Skeletal muscle satellite cell (primary cell): ENCODE data around the gene TMEM247.

Experiments used
- H3K27me3 ChIP-seq: 2 replicates; pipeline ENCODE4 v1.7.0; 2013; ENCODE audit warnings: low read length; ENCODE audit not compliant: control insufficient read depth, insufficient read depth
- H3K36me3 ChIP-seq: 2 replicates; pipeline ENCODE4 v1.7.0; 2013; ENCODE audit warnings: mild to moderate bottlenecking, control low read depth, low read length; ENCODE audit not compliant: insufficient read depth
- H3K4me1 ChIP-seq: 2 replicates; pipeline ENCODE4 v1.7.0; 2013; ENCODE audit warnings: low read length; ENCODE audit not compliant: control insufficient read depth, insufficient read depth
- H3K4me2 ChIP-seq: 2 replicates; pipeline ENCODE4 v1.7.0; 2013; ENCODE audit warnings: mild to moderate bottlenecking, low read length
- H3K4me3 ChIP-seq: 2 replicates; pipeline ENCODE4 v1.7.0; 2013; ENCODE audit warnings: low read length
- H3K9ac ChIP-seq: 2 replicates; pipeline ENCODE4 v1.7.0; 2013; ENCODE audit warnings: mild to moderate bottlenecking, low read depth, low read length, moderate library complexity
- H3K9me3 ChIP-seq: replicated peaks from 2 replicates; pipeline ENCODE4 v1.7.0; 2013; ENCODE audit warnings: mild to moderate bottlenecking, control low read depth, low read length

TMEM247 gene

GRCh38 chr2:46441838-46442712 is 37.3 kb upstream of the TMEM247 start:
- H3K36me3 ChIP-seq = no peaks in the 10 kb centered on the region
- no peak overlapping the region for H3K4me3 ChIP-seq
- no peak overlapping the region for H3K4me2 ChIP-seq
- no peaks in the 10 kb centered on the region for H3K4me1 ChIP-seq
- H3K9me3 ChIP-seq = no peaks in the 10 kb centered on the region
- H3K9ac ChIP-seq = no peak overlapping the region
- peaks cover 40% of the 10 kb centered on the region for H3K27me3 ChIP-seq

DNA sequence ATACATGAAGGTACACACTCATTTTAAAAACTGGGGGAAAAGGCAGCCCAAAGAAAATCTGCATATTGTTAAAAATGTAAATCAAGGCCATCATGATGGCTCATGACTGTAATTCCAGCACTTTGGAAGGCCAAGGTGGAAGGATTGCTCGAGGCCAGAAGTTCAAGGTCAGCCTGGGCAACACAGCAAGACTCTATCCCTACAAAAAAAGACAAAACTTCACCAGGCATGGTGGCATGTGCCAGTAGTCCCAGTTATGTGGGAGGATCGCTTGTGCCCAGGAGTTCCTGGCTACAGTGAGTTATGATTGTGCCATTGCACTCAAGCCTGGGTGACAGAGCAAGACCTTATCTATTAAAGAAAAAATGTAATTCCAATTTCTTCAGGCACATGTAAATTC is 34.6 kb upstream of the TMEM247 start:
- Histone ChIP-seq H3K36me3 (no peaks in the 10 kb centered on the region), H3K9me3 (no peaks in the 10 kb centered on the region), H3K4me1 (no peaks in the 10 kb centered on the region), H3K9ac (no peak overlapping the region), H3K4me3 (no peak overlapping the region), H3K27me3 (peaks cover 26% of the 10 kb centered on the region), H3K4me2 (no peak overlapping the region)

GRCh38 chr2:46445556-46445955 is 33.8 kb upstream of the TMEM247 start:
- Histone ChIP-seq H3K9ac (no peak overlapping the region), H3K9me3 (no peaks in the 10 kb centered on the region), H3K4me1 (no peaks in the 10 kb centered on the region), H3K4me2 (no peak overlapping the region), H3K27me3 (peaks cover 18% of the 10 kb centered on the region), H3K36me3 (no peaks in the 10 kb centered on the region), H3K4me3 (no peak overlapping the region)

DNA sequence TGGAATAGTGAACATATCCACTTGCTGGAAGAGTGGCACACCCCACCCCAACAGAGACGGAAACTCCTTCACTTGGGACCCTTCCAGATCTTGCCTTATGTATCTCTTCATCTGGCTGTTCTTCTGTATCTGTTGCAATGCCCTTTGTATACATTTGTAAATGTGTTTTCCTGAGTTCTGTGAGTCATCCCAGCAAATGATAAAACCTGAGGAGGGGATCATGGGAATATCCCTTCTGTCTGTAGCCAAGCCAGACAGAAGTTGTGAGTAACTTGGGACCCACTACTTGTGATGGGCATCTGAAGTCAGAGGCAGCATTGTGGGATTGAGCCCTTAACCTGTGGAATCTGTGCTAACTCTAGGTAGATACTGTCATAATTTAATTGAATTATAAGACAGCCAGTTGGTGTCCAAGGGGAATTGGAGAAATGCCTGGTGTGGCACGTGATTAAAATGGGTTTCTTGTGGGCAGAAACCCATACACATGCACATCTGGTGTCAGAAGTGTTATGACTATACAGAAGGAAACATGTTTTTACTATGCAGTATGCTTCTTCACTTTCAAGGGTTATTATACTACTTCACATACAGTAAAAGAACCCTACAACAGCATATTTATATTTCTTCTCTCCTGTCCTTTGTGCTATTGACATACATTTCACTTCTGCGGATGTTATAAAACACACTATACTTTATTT is 32.3 kb upstream of the TMEM247 start:
- no peak overlapping the region for H3K9ac ChIP-seq
- no peaks in the 10 kb centered on the region for H3K36me3 ChIP-seq
- H3K4me2 ChIP-seq = no peak overlapping the region
- no peak overlapping the region for H3K4me3 ChIP-seq
- H3K9me3 ChIP-seq = no peaks in the 10 kb centered on the region
- peaks cover 2% of the 10 kb centered on the region for H3K4me1 ChIP-seq
- H3K27me3 ChIP-seq = peaks cover 7% of the 10 kb centered on the region

GRCh38 chr2:46447649-46448048 is 31.7 kb upstream of the TMEM247 start:
- H3K4me2 ChIP-seq = no peak overlapping the region
- peaks cover 7% of the 10 kb centered on the region for H3K27me3 ChIP-seq
- peaks cover 2% of the 10 kb centered on the region for H3K4me1 ChIP-seq
- no peaks in the 10 kb centered on the region for H3K9me3 ChIP-seq
- H3K36me3 ChIP-seq = no peaks in the 10 kb centered on the region
- no peak overlapping the region for H3K9ac ChIP-seq
- H3K4me3 ChIP-seq = no peak overlapping the region

DNA sequence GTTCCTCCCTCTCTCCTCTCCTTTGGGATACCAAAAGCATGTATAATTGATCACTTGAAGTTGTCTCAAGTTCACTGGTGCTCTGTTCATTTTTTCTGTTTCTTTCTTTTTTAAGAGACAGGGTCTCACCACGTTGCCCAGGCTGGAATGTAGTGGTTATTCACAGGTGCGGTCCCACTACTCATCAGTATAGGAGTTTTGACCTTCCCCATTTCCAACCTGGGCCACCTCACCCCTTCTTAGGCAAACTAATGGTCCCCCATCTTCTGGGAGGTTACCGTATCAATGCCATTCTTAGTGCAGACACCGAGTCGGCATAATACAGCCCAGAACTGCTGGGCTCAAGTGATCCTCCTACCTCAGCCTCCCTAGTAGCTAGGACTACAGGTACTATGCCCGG is 31.3 kb upstream of the TMEM247 start:
- peaks cover 7% of the 10 kb centered on the region for H3K27me3 ChIP-seq
- peaks cover 2% of the 10 kb centered on the region for H3K4me1 ChIP-seq
- no peak overlapping the region for H3K9ac ChIP-seq
- no peaks in the 10 kb centered on the region for H3K9me3 ChIP-seq
- no peak overlapping the region for H3K4me3 ChIP-seq
- H3K36me3 ChIP-seq = no peaks in the 10 kb centered on the region
- H3K4me2 ChIP-seq = no peak overlapping the region

DNA sequence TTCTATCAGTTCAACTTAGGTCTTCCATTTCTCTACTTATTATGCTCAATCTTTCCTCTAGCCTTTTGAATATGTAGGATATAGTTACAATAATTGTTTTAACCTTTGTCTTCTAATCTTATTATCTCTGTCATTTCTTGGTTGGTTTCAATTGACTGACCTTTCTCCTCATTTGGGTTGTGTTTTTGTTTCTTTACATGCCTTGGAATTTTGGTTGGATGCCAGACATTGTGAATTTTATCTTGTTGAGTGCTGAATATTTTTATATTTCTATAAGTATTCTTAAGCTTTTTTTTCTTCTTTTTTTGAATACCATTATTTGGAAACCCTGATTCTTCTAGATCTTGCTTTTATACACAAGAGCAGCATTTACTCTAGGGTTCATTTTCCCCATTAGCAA is 30.7 kb upstream of the TMEM247 start:
- H3K9me3 ChIP-seq = no peaks in the 10 kb centered on the region
- H3K9ac ChIP-seq = no peak overlapping the region
- H3K4me3 ChIP-seq = no peak overlapping the region
- no peaks in the 10 kb centered on the region for H3K36me3 ChIP-seq
- no peak overlapping the region for H3K4me2 ChIP-seq
- peaks cover 2% of the 10 kb centered on the region for H3K4me1 ChIP-seq
- peaks cover 7% of the 10 kb centered on the region for H3K27me3 ChIP-seq

DNA sequence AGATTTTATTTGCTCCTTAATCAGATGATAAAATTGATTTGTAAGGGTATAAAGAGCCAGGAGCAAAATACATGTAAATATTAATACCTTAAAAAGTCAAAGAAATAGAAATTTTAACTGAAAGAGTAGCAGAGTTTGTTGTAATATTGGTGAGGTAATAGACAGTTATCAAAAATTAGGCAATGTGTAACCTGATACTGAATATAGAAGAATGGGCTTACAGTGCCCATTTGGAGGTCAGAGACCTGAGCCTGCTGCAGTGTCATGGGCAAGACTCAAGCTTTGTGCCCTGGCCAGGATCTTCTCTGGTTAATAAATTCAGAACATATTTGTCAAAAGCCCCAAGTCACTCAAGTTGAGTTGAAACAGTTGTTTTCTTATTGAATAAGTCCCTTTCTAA is 29.7 kb upstream of the TMEM247 start:
- Histone ChIP-seq H3K9me3 (no peaks in the 10 kb centered on the region), H3K27me3 (peaks cover 7% of the 10 kb centered on the region), H3K9ac (no peak overlapping the region), H3K36me3 (no peaks in the 10 kb centered on the region), H3K4me2 (no peak overlapping the region), H3K4me3 (no peak overlapping the region), H3K4me1 (peaks cover 2% of the 10 kb centered on the region)

DNA sequence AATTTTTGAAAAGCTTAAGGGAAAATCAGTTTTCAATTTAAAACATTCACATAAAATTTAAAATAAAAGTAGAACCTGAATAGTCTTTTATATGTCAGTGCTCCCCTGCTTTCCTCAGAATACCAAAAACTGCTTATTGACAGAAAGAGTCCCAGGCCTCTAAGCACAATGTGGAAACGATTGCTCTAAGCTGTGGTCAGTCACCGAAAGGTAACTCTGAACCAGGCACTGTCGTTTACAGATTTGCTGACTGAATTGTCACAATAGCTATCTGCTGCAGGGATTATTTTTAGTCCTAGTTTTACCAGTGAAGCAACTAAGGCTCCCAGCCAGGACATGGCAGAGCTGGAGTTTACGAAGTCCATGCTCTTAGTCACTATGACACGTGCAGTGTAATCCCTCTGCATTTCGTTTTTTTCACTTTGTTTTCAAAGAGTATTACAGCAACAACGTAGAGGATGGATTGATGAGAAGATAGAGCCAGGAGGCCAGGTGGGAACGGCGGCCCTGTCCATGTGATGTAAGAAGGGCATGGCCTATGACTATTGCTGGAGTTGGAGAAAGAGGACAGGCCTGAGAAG is 28.1 kb upstream of the TMEM247 start:
- Histone ChIP-seq H3K27me3 (peaks cover 6% of the 10 kb centered on the region), H3K9ac (no peak overlapping the region), H3K4me1 (peaks cover 2% of the 10 kb centered on the region), H3K4me3 (no peak overlapping the region), H3K4me2 (no peak overlapping the region), H3K9me3 (no peaks in the 10 kb centered on the region), H3K36me3 (no peaks in the 10 kb centered on the region)

- H3K4me3 ChIP-seq = no peak overlapping the region
- no peaks in the 10 kb centered on the region for H3K36me3 ChIP-seq
- H3K27me3 ChIP-seq = no peaks in the 10 kb centered on the region
- H3K4me1 ChIP-seq = peaks cover 4% of the 10 kb centered on the region
- no peaks in the 10 kb centered on the region for H3K9me3 ChIP-seq
- no peak overlapping the region for H3K9ac ChIP-seq
- no peak overlapping the region for H3K4me2 ChIP-seq
Observed at GRCh38 chr2:46456789-46457188, 22.6 kb upstream of the TMEM247 start.

- H3K9ac ChIP-seq = no peak overlapping the region
- no peaks in the 10 kb centered on the region for H3K27me3 ChIP-seq
- no peaks in the 10 kb centered on the region for H3K9me3 ChIP-seq
- no peak overlapping the region for H3K4me2 ChIP-seq
- H3K36me3 ChIP-seq = no peaks in the 10 kb centered on the region
- H3K4me3 ChIP-seq = no peak overlapping the region
- peaks cover 4% of the 10 kb centered on the region for H3K4me1 ChIP-seq
Observed at GRCh38 chr2:46458763-46459500, 20.4 kb upstream of the TMEM247 start.
